Measurements from ENCODE around the gene DPH6.
A peak's percentile ranks its signal among the peaks of the same experiment; 100 is the strongest.
"Not testable (repeated sequence)": the region's sequence is repeated elsewhere in the genome, so short reads cannot be mapped to it uniquely, and the experiment has no call there.

The DPH6 gene, protein sequence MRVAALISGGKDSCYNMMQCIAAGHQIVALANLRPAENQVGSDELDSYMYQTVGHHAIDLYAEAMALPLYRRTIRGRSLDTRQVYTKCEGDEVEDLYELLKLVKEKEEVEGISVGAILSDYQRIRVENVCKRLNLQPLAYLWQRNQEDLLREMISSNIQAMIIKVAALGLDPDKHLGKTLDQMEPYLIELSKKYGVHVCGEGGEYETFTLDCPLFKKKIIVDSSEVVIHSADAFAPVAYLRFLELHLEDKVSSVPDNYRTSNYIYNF

DNA sequence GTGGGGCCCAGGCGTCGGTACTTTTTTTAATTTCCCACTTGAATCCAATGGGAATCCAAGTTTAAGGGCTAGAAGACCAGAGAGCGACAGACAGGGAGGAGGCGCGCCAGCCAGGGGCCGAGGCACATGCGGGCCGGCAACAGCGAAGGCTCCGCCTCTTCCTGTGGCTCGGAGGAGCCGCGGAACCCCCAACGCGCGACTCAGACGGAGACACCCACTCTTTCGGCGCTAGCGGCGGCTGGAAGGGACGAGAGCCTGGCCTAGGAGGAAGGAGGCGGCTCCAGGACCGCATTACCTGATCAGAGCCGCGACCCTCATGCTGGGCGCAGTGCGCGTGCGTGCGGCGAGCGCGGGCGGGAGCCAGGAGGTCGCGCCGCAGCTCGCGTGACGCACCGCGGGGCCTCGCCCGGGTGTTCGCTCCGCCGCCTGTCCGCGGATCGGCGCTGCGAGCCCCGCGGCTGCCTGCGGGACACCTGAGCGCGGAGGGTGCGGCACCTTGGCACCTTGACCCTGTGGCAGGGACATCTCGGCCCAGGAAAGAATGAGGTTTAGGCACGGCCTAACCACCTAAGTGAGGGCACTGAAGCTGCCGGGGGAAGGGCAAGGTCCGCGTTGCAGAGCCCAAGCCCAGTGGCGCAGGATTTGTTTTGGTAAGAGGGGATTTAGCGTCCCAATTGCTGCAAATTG lies at the start of gene DPH6:
Gene DPH6, minus strand, starts transcription at position 342 of the 687 bp plus-strand sequence. Its CDS starts 24 bp downstream, at position 318.
- peak; percentile 81 for DNase-seq

DNA sequence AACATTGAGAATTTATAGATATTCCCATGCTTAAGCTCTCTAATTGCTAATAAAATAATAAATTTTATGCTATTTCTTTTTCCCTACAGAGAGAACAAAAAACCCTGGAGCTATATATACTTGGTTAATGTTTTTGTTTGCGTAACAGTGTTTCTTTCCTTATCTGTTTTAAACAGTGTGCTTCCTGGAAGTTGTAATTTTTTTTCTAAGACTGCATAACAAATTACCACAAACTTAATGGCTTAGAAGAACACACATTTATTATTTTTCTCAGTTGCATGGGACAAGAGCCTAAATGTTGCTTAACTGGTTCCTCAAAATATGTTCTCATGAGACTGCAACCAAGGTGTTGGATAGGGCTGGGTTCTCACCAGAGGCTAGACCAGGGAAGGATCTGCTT lies 49.7 kb upstream of the DPH6 start:
- DNase-seq = no peak

DNA sequence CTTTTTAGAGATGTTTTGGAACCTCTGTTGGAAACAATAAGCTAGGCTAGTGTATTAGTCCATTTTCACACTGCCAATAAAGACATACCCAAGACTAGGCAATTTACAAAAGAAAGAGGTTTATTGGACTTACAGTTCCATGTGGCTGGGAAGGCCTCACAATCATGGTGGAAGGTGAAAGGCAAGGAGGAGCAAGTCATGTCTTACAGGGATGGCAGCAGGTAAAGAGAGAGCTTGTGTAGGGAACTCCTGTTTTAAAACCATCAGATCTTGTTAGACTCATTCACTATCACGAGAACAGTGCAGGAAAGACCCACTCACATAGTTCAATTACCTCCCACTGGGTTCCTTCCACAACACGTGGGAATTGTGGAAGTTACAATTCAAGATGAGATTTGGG lies 46.0 kb upstream of the DPH6 start:
- DNase-seq = not testable (repeated sequence)

DNA sequence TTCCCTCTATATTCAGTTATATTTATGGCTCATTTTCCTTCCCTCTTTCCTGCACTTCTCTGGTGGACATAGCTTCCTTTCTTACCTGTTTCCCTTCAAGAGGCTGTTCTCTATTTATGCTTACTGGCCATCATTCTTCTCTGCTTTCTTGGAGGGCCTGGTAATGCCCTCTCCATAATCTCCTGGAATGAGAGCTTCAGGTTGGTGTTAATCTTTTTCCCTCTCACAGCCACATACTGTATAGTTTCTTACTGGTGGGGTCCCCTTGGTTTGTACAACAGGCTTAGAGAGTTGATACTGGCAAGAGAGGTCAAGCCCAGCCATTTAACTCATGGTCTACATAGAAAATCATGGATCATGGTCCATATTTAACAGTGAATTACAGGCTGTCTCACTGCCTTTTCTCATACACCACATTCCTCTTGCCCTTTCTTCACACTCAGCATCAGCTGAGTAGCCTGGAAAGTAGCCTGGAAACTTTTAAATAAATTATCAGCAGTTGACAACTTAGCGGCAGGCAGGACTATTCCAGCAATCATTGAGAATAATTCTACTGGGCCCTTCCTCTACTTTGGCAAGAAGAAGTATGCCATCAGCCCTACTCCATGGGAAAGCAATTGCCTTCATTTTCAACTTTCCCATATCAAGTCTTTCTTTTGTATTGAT lies 38.0 kb upstream of the DPH6 start:
- no peak for DNase-seq

DNA sequence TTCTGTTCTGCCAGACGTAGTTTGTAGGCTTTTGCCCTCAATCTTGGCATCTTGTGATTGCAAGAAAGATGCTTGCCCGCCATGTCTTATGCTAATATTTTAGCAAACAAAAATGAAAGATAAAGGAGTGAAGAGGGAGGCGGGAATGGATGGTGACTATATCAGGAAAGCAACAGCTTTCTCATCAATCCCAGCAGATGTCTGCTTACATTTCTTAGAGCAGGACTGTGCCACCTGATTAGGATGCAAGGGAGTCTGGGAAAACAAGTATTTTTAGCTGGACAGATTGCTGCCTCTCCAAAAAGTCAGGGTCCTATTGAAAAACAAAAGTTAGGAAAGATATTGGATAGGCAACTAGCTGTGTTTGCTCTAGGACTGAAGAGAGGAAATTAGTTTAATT lies 34.6 kb upstream of the DPH6 start:
- no peak for DNase-seq

DNA sequence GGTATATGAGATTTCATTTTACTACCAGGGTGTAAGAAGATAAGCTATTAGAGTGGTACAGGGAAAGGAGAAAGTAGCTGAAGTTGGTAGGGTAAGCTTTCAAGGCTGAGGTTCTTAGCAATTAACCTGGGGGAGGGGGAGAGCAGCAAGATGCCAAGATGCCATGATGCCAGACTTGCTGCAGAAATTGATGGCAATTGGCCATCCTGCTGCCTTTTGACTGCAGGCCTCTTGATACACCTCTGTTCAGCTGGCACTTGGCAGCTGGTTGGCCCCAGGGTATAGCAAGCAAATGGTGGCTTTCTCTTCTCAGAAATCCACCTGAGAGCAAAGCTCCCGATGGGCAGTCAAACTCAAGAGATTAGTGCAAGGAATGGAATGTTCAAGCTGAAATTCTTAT lies 21.4 kb upstream of the DPH6 start:
- no peak for DNase-seq

DNA sequence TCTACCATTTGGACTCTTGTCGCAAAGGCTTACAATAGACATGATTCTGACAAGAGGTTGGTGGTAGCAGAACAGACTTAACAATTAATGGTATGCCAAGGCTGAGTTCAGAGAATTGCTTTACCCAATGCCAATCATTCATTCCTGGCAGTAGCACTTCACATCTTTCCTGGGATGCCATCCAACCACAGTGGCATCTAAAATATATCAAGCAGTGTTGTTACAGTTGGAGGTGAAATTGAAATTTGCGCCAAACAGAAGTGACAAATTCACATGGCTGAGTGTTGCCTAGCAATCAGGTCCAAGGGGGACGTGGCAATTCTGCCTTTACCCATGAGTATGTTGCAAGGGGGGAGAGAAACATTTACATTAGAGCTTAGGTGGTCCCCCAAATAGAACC lies 21.0 kb upstream of the DPH6 start:
- no peak for DNase-seq

DNA sequence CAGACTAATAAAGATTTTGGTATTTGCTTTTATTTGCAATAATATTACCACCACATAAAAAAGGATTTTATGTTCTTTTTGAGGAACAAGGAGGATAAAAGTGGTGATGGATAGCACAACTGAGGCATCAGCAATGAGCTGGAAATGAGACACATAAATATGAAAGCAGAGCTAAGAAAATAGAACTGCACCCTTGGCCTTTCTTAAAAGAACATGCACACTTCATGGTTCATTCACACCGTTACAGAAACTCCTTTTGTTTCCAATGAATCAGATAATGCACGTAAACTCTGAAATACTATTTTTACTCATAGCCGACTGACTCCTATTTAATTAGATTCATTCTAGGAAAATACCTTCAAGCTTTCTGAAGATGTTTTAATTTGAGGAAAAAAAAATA lies 19.9 kb upstream of the DPH6 start:
- DNase-seq = no peak

DNA sequence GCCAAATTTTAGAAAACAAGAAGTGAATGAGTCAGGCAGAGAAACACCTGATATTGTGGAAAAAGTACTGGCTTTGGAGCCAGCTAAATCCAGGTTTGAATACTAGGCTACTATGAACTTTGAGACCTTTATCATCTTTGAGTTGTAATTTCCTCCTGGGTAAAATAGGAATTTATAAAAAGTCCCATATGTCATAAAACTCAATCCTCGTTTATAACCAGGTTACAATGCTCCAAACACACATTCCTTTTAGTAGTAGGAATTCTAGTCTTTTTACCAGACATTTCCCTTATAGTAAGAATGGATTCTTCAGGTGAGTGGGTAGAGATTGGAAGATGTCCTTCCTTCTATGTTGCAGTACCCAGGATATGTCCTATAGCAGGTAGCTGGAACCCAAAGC lies 16.7 kb upstream of the DPH6 start:
- DNase-seq = no peak

DNA sequence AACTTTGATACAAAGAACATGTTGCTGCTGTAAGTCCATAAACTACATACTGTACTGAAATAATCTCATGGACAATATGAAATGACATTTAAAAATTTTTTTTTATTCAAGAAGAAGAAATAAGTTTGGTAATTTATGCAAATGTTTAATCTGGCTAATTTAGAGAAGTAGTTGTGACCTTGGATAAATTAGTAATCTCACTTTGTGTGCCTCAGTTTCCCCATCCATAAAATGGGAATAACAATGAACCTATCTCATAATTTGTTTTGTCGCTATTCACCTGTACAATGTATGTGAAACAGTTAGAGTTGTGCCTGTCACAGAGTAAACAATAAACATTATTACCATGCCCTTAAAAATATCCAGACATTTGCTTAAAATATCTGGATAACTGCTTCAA lies 15.3 kb upstream of the DPH6 start:
- DNase-seq = no peak

DNA sequence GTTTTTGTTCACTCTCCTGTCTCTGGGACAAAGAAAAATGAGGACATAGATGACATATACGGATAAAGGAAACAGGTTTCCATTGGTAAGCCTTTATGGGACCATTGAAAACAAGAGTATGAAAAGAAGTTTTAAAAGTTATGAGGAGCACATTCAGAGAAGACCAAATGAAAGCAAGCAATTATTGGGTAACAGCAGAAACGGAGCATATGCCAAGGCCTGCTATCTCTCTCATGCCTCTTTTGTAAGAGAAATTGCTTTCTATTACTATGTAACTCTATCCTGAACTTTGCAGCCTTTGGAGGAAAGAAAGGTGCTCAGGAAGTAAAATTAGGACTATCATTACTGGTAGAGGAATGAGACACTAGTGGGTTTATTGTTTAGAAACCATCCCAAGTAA lies 14.9 kb upstream of the DPH6 start:
- DNase-seq = no peak

DNA sequence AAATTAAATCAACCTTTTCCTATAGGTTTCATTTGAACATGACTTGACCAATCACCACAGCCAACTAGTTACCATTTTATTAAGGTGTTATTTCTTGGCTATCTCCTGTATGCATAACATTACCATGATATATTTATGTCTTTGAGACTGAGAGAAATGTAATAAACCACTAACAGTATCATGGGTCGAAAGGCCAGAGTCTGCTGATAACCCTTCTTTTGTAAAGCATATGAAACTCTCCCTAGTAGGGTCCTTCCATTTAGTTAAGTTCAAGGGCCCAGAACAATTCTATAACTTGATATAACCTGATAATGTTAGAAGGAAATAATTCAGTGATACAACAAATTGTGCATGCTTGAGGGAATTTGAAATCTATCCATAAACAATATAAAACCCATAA lies 14.3 kb upstream of the DPH6 start:
- DNase-seq = no peak

DNA sequence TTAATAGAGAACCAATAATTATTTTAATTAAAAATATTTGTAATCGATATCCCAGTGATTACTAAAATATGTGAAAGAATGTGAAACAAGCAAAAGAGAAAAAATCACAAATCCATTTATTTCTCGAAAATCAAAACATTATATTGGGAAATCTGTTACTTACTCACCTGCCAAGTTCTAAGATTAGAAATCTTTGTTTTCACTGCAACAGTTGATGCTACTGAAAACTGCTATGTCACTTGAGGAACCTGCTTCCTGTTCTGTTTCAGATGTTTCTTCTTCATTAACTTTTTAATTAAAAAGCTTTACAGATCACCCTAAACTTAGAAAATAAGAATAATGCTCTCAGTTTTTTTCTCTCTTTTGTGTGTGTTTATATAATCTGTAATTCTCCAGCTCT lies 13.7 kb upstream of the DPH6 start:
- no peak for DNase-seq

DNA sequence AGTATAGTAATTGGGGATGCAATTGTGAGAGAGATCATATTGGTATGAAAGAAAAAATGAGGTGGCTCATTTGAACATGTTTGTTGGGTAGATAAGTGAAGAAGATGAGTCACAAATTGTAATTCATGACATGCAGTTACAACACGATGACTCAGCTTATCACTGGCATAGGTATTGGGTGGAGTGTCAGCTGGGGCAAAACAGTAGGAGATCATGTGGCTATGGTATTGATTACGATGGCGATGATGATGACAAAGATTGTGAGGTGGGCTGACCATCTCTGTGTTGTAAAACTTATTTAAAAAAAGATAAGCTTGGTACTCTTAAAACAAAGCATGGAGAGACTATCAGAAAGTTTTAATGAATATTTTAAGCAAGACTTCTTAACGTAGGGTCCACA lies 11.6 kb upstream of the DPH6 start:
- DNase-seq = no peak

DNA sequence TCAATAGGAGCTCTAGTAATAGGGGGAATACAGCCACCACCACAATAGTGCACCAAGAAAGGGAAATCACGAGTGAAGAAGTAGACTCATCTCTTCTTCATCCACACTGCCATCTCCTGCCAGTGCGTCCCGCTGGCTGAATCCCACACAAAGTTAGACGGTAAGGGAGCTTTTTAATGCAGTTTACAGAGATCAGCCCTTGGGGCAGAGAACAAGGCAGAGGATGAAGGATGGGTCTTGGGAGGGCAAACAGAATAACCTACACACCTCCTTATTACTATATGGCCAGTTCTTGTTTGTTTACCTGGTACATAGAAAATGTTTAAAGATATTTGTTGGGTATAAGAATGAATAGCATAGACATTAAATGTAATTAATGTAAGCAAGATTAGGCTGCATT lies 11.0 kb upstream of the DPH6 start:
- no peak for DNase-seq

DNA sequence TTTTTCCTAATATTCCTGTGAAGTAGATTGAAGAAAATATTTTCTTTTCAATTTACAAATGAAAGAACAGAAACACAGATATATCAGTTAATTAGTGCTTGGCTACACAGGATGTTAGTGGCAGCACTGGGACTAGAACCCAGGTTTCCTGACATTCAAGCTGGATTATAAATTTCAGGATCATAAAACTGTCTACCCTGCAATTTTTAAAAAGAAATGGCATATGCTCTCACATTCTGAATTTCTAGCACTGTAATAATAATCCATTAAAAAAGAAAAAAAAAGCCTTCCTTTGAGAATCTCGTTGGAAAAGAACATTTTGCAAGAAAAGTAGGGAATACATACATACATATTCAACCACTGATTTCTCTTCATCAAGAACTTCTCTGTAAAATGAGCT lies 9.3 kb upstream of the DPH6 start:
- DNase-seq = no peak

DNA sequence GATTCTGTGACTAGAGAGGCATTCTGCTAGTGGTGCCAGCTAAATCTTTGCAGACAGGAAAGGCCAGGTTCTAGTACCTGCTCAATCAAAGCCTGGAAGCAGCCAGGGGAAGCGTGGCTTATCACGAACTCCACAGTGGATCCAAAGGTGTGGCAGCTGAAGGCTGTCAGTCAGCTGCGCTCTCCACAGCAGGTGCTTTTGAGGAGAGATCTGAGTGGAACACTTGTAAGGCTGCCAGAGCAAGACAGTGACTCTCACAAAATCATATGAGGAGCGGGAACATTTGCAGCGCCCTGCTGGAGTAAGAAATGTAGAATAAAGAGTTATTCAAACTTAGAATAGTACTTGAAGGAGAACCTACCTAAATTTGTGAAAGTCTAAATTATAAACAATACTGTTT lies 5.0 kb upstream of the DPH6 start:
- no peak for DNase-seq

DNA sequence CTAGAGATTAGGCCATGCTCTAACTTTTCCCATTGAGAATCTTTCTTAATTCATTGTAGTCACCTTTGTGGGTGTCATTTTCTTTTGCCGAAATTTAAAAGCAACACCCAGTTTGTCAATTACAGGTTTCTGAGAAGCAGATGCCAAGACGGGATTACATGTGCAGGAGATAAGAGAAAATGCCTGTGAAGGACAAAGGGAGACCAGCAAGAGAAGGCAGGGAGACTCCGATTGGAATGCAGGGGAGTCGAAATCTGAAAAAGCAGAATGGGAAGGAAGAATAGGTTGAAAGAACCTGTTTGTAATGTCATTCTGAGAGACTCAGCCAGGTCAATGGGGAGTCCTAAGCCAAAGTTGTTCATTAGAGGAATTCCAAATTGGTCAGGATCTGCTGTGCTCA lies 3.6 kb upstream of the DPH6 start:
- DNase-seq = no peak

DNA sequence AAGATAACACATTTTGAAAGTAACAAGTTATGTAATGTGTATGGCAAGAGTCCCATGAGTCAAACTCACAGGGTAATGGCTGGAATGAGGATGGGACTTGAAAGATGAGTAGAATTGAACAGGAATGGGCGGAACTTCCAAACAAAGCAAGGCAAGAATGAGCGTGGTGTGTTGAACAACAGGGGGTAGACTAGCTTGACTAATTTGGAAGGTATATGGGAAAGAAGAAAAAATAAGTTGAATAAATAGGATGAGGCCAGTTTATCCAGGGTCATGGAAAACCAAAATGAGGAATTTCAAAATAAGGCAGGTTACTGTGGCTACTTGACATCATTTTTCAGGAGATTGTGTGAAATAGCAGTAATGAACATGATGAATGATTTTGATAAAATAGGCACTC lies 2.5 kb upstream of the DPH6 start:
- DNase-seq = no peak

DNA sequence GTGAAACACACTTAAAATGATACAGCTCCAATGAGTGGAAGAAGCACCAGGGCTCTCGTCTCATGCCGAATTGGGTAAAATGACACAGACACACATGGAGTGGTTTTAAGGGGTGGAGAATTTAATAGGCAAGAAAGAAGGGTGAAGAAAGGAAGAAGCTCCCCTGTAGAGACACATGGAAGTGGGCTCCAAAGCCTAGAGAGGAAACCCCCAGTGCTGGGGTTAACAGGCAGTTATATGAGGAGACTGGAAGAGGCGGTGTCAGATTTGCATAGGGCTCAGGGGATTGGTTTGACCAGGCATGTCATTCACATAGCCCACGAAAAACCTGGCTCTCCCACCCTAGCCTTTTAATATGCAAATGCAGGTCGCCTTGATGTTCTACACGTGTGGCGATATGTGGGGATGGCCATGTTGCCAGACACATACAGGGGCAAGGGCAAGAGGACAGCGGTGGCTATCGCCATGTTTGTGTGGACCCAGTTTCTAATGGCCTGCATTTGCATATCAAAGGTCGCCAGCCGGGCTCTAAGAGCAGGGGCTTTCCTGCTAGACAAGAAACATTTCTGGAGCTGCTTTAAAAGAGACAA lies 1.9 kb upstream of the DPH6 start:
- DNase-seq = no peak

DNA sequence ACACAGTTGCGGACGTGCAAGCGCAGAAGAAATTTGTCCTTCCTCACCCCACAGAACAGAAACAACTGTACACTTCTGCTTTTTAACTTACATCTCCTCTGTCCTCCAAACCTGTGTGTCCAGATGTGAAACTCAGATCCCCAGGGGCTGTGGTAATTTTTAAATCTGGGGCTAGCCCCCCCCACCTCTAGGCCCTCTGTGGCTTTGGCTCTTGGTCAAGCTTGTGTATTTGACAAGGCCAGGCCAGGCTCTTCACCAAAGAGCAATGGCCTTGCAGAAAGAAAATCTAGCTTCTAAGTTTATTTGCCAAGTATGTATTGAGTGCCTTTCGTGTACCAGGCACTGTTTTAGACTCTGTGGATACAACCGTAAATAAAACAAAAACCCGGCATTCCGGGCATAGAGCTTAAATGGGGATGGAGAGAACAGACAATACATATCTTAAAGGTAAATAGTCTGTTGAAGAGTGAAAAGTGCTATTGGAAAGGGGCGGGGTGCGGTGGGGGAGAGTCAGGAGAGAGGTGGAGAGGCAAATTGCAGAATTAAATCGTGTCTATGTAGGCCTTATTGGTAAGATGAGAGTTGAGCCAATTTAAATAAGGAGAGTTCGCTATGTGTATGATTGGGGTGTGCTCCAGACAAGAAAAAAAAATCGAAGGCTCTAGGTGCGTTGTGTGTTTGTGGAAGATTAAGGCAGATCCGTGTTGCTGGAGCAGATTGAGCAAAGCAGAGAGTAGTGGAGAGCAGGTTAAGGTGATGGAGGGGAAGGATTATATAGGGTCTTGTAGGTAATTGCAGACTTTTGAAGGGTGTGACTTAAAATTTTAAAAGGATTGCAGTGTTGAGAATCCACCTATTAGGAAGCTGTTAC lies 781 bp upstream of the DPH6 start:
- DNase-seq = no peak

DNA sequence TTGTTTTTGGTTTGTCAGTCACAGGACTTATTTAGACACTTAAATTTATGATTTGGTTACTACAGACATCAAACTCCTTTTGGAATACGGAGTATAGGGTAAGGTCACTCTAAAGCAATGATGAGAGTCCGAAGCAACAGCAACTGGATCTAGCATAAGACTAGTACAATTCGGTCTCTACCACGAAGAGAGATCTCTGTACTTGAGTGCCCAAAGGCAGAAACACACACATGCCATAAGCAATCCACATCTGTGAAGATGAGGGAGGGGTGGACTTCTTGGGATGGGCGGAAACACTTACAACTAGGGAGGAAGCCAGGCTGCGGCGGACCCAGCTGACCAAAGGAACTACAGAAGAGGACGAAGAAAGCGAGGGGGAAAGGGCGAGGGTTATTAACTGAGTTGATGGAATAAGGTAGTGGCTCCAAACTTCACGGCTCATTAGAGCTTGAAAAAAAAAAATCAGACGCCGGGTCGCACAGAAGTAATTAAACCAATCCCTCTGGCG lies 595 bp downstream of the DPH6 start:
- DNase-seq = no peak

DNA sequence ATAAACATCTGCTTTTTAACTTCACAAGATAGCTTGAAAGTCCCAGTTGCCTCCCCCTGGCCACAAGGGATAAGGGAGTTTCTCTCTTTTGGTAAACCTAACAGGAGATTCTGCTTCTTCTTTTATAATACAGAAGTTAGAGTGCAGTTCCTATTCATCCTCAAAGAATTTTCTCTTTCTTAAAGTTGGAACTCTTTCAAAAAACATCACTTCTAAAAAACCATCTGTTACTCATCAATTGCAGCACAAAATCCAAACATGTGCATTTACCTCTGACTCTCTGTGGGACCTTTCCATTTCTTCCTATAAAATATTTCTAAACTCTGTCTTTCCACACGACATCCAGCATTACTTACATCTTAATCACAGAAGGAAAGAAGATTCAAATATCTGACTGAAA lies 5.1 kb downstream of the DPH6 start:
- no peak for DNase-seq
